A673 (cell line): ENCODE results near the gene MMP1. TPM values are rescaled to one million over a fixed set of nuclear protein-coding genes. Genes with fewer than 3 reads are reported as not detected.
A peak's percentile ranks its signal among the peaks of the same experiment; 100 is the strongest.

ENCODE experiments used
- BruUV-seq: library from RNA; stranded (reverse); fragments of 400-500 nt; replicated peaks from 2 replicates; lab custom pipeline; 2021; lab: Mats Ljungman, UMichigan
- CTCF ChIA-PET: fragments of 300-600 bp; sonication (Branson Sonifier 250); formaldehyde crosslinking; loops from one replicate; lab custom pipeline; 2022; ENCODE audit warnings: antibody characterized with exemption; lab: Charles Lee
- POLR2A ChIA-PET: fragments of 300-600 bp; sonication (Branson Sonifier 250); formaldehyde crosslinking; loops from one replicate; lab custom pipeline; 2022; ENCODE audit warnings: antibody characterized with exemption; ENCODE audit not compliant: low non-redundant PET; lab: Charles Lee
- DNase-seq: peaks from one replicate; pipeline ENCODE4 v3.0.0-alpha.2; 2015; ENCODE audit warnings: low spot score
- H3K27ac ChIP-seq: fragments of 200-600 bp; sonication (generic); 2 replicates; pipeline ENCODE4 v1.5.1; 2016; ENCODE audit warnings: mixed run types, low read depth, mild to moderate bottlenecking, mixed read lengths, antibody characterized with exemption, low read length; ENCODE audit not compliant: poor library complexity, severe bottlenecking
- H3K27me3 ChIP-seq: fragments of 200-600 bp; sonication (generic); replicated peaks from 2 replicates; pipeline ENCODE4 v1.6.1; 2017; ENCODE audit warnings: mixed run types, low read depth, mild to moderate bottlenecking, mixed read lengths, antibody characterized with exemption, low read length; ENCODE audit not compliant: insufficient read depth, poor library complexity
- H3K36me3 ChIP-seq: fragments of 200-600 bp; sonication (generic); 2 replicates; pipeline ENCODE4 v1.6.1; 2016; ENCODE audit warnings: mixed run types, mild to moderate bottlenecking, mixed read lengths, antibody characterized with exemption, low read length; ENCODE audit not compliant: insufficient read depth, poor library complexity, severe bottlenecking
- H3K4me1 ChIP-seq: fragments of 200-600 bp; sonication (generic); 2 replicates; pipeline ENCODE4 v1.6.1; 2017; ENCODE audit warnings: mixed run types, mild to moderate bottlenecking, mixed read lengths, antibody characterized with exemption, low read length; ENCODE audit not compliant: insufficient read depth, poor library complexity, severe bottlenecking
- H3K4me3 ChIP-seq: fragments of 200-600 bp; sonication (generic); 2 replicates; pipeline ENCODE4 v1.5.1; 2016; ENCODE audit warnings: low read depth, mixed run types, mild to moderate bottlenecking, mixed read lengths, low read length; ENCODE audit not compliant: poor library complexity, severe bottlenecking
- H3K9me3 ChIP-seq: fragments of 200-600 bp; sonication (generic); 2 replicates; pipeline ENCODE4 v1.6.1; 2016; ENCODE audit warnings: mixed run types, low read depth, mild to moderate bottlenecking, mixed read lengths, antibody characterized with exemption, low read length; ENCODE audit not compliant: poor library complexity, severe bottlenecking
- EZH2 ChIP-seq: fragments of 200-600 bp; sonication (generic); IDR thresholded peaks from 2 replicates; pipeline ENCODE4 v1.6.1; 2017; ENCODE audit warnings: borderline replicate concordance, low read depth, mild to moderate bottlenecking, mixed read lengths, antibody characterized with exemption, low read length; ENCODE audit not compliant: poor library complexity, severe bottlenecking
- intact Hi-C: fragments of 100-400 bp; cut with micrococcal nuclease; formaldehyde crosslinking; loops from one replicate; pipeline ENCODE4 v1.10.0; 2022; ENCODE audit not compliant: unreplicated experiment
- total RNA-seq: library from RNA; stranded (reverse); gene quantifications from 2 replicates; pipeline ENCODE4 v1.2.3, GENCODE V29; 2021
- TF ChIP-seq, protein P1 (sequence below): fragments of 300-800, 200-600 bp; sonication (generic); conservative IDR thresholded peaks from 2 replicates; pipeline ENCODE4 v1.5.1; 2017; ENCODE audit warnings: low read depth, mild to moderate bottlenecking, antibody characterized with exemption, low read length, moderate library complexity, mixed read lengths

Gene MMP1
- total RNA-seq, 1 experiment from 2014 or later, result 815 TPM

DNA sequence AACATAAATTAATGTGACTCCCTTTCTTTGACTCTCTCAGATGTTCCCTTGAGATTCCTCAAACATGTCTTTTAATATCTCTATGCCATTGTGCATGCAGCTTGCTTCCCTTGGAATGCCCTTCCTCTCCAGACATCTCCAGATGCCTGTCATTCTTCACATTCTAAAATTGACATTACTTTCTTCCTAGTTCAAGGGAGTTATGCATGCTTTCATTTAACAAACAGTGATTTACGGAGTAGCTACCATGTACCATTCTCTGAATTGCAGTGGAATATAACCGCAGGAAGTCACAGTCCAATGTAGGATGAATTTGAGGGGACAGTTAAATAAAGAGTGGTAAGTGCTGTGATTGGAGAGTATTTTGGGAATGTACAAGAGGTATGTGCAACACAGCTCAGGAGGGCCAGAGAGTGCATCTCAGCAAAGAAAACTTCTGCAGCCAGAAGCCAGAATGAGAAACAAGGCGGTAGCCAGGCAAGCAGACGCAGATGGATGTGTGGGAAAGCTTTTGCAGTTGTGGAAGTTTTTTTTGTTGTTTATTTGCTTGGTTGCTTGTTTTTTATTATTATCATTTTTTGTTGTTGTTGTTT, 36.2 kb downstream of the MMP1 start:
- POLR2A ChIA-PET, result interaction anchor here (0.7 to 1.2 kb wide), 2 partner anchors 46 to 110 kb away, joined by 3 to 4 read pairs; no protein-coding TSS in a partner anchor
- H3K4me3 ChIP-seq, result no peak overlapping the region
- no TSS peak for BruUV-seq

DNA sequence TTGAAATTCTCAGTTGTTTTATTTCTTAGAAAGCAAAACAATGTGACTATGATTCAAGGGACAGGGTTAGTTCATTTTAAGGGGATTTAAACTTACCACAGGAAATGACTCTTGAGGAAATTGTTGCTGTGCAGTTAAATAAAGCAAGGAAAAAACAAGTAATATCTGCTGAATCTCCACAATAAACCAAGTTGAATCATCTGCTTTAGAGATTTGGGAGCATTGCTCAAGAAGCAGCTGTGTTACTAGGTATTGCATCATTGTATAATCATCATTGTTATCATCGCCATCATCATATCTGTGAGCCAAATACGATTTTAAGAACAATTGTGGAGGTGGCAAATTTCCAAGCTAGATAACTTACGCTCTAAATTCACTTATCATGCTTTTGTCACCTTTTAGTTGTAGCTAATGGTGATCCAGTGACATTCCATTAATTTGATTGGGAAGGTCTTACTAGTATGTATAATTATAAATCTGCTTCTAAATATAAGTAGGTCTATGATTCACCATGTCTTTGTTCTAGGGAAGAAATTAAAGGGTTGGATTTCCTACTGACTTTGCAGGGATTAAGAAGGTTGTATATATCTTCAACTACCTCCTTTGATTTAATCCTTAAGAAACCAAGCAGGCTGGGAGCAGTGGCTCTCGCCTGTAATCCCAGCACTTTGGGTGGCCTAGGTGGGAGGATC, 37.5 kb downstream of the MMP1 start:
- peak; percentile 97 for DNase-seq

More for the DNA sequence above, 36.2 kb downstream of the MMP1 start:
- TF ChIP-seq, protein P1, sequence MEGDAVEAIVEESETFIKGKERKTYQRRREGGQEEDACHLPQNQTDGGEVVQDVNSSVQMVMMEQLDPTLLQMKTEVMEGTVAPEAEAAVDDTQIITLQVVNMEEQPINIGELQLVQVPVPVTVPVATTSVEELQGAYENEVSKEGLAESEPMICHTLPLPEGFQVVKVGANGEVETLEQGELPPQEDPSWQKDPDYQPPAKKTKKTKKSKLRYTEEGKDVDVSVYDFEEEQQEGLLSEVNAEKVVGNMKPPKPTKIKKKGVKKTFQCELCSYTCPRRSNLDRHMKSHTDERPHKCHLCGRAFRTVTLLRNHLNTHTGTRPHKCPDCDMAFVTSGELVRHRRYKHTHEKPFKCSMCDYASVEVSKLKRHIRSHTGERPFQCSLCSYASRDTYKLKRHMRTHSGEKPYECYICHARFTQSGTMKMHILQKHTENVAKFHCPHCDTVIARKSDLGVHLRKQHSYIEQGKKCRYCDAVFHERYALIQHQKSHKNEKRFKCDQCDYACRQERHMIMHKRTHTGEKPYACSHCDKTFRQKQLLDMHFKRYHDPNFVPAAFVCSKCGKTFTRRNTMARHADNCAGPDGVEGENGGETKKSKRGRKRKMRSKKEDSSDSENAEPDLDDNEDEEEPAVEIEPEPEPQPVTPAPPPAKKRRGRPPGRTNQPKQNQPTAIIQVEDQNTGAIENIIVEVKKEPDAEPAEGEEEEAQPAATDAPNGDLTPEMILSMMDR, result no peak
- TF ChIP-seq EZH2, result no peak
- Histone ChIP-seq H3K27me3 (no peaks in the 10 kb centered on the region), H3K27ac (peak overlapping the region; percentile 72), H3K4me1 (peaks cover 29% of the 10 kb centered on the region), H3K36me3 (no peaks in the 10 kb centered on the region), H3K9me3 (no peaks in the 10 kb centered on the region)
- intact Hi-C loops, result no loop called here
- peak; percentile 74 for DNase-seq
- CTCF ChIA-PET, result no interaction called here

DNA sequence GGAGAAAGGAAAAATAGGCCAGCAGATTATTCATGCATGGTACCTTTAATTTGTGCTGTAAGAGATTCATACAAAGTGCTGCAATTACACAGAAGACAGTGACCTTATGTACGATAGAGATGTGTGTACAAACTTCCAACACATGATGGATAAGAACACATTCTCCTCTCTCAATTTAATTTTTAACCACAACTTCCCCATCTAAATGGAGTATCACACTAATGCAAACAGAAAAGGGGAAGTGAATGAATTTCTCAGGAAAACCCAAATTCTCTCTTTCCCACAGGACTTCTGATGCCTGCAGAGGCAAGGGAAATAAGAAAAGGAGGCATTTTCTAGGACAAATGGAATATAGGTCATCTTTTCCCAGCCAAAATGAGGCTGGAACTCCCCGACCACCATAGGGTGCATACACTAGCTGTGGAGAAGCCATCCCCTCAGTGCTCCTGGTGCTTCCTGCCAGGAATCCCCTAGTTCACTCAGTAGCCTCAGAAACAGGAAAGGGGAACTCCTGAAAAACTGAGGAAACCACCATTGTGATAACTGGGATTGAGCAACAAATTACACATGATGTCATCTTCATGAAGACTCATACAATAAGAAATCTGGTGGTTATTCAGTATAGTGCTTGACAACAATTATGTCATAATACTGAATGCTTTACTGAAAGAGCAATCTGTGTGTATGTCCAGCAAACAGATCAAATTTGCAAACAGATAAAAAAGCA, 40.0 kb downstream of the MMP1 start:
- ChIA-PET POLR2A (no interaction called here), CTCF (no interaction called here)
- BruUV-seq, result no TSS peak
- H3K9me3 ChIP-seq, result no peaks in the 10 kb centered on the region
- no peak overlapping the region for H3K27ac ChIP-seq
- peaks cover 29% of the 10 kb centered on the region for H3K4me1 ChIP-seq
- intact Hi-C loops, result no loop called here
- no peak for TF ChIP-seq EZH2
- no peak overlapping the region for H3K4me3 ChIP-seq
- H3K27me3 ChIP-seq, result no peaks in the 10 kb centered on the region
- H3K36me3 ChIP-seq, result no peaks in the 10 kb centered on the region
- DNase-seq, result no peak

More for the DNA sequence above, 37.5 kb downstream of the MMP1 start:
- no TSS peak for BruUV-seq
- POLR2A ChIA-PET, result no interaction called here
- intact Hi-C loops, result no loop called here
- TF ChIP-seq, protein P1, result no peak
- no peak for TF ChIP-seq EZH2
- Histone ChIP-seq H3K27me3 (no peaks in the 10 kb centered on the region), H3K9me3 (no peaks in the 10 kb centered on the region), H3K27ac (peak overlapping the region; percentile 72), H3K36me3 (no peaks in the 10 kb centered on the region), H3K4me3 (no peak overlapping the region), H3K4me1 (peaks cover 29% of the 10 kb centered on the region)
- CTCF ChIA-PET, result no interaction called here
